Endothelial cell of umbilical vein (primary cell): ENCODE results near the gene KIF26B. TPM values are rescaled to one million over a fixed set of nuclear protein-coding genes. Genes with fewer than 3 reads are reported as not detected.

Experiments
- BruUV-seq: library from RNA; stranded (reverse); fragments of 400-500 nt; replicated peaks from 2 replicates; lab custom pipeline; 2021; lab: Mats Ljungman, UMichigan
- CTCF ChIA-PET: fragments of 300-600, 350-600 bp; sonication (Branson Sonifier 250); formaldehyde crosslinking; loops from one replicate; lab custom pipeline; 2021; ENCODE audit warnings: antibody characterized with exemption, inconsistent platforms; lab: Charles Lee
- POLR2A ChIA-PET: fragments of 300-600, 350-600 bp; sonication (Branson Sonifier 250); formaldehyde crosslinking; loops from one replicate; lab custom pipeline; 2021; ENCODE audit warnings: antibody characterized with exemption, inconsistent platforms; lab: Charles Lee
- DNase-seq: peaks from one replicate; pipeline ENCODE4 v3.0.0-alpha.2; 2011; ENCODE audit warnings: low read depth, low spot score
- FAIRE-seq: peaks from 2 replicates; lab custom pipeline; 2011; peaks lifted over from hg19 to GRCh38; lab: Jason Lieb, UNC
- H2AFZ ChIP-seq: 2 replicates; pipeline ENCODE4 v1.6.0; 2012; ENCODE audit warnings: low read depth, low read length, control low read depth, inconsistent platforms
- H3K27ac ChIP-seq: 2 replicates; pipeline ENCODE4 v1.5.1; 2011; ENCODE audit warnings: low read depth, mild to moderate bottlenecking, control low read depth, low read length, moderate library complexity; ENCODE audit not compliant: insufficient read depth
- H3K27me3 ChIP-seq, 2 experiments: 2 replicates each; pipeline versions ENCODE4 v1.6.0 to v1.6.1; 2011; ENCODE audit warnings: low read length in 2 of 2, mixed read lengths in 1 of 2; ENCODE audit not compliant: control insufficient read depth in 2 of 2, insufficient read depth in 2 of 2
- H3K36me3 ChIP-seq, 2 experiments: 2 replicates in 1 of 2; 3 replicates in 1 of 2; pipeline ENCODE4 v1.5.1; 2011; ENCODE audit warnings: low read length in 2 of 2, mild to moderate bottlenecking in 1 of 2, moderate library complexity in 1 of 2; ENCODE audit not compliant: control insufficient read depth in 2 of 2, insufficient read depth in 2 of 2; ENCODE audit errors: extremely low read depth in 1 of 2
- H3K4me1 ChIP-seq: 3 replicates; pipeline ENCODE4 v1.5.1; 2011; ENCODE audit warnings: mild to moderate bottlenecking, low read length; ENCODE audit not compliant: control insufficient read depth, insufficient read depth; ENCODE audit errors: extremely low read depth
- H3K4me2 ChIP-seq: 2 replicates; pipeline ENCODE4 v1.6.1; 2011; ENCODE audit warnings: low read length, control low read depth, mixed read lengths; ENCODE audit not compliant: insufficient read depth
- H3K4me3 ChIP-seq, 3 experiments: fragments of 200-600 bp in 1 of 3; sonication (generic), shearing (Covaris generic) in 1 of 3; replicated peaks in 1 of 3; 2 replicates each; pipeline ENCODE4 v1.5.1; 2011 to 2016; ENCODE audit warnings: control low read depth in 3 of 3, low read length in 3 of 3, mild to moderate bottlenecking in 2 of 3, inconsistent platforms in 1 of 3, low read depth in 1 of 3, moderate library complexity in 1 of 3; ENCODE audit not compliant: insufficient read depth in 1 of 3
- H3K79me2 ChIP-seq: 2 replicates; pipeline ENCODE4 v1.6.0; 2012; ENCODE audit warnings: low read length, inconsistent platforms; ENCODE audit not compliant: control insufficient read depth, insufficient read depth
- H3K9ac ChIP-seq: replicated peaks from 2 replicates; pipeline ENCODE3; 2011; ENCODE audit warnings: low read length, control low read depth; ENCODE audit not compliant: insufficient read depth; ENCODE audit errors: extremely low read depth
- H3K9me1 ChIP-seq: replicated peaks from 3 replicates; pipeline ENCODE4 v1.6.0; 2011; ENCODE audit warnings: mild to moderate bottlenecking, low read length; ENCODE audit not compliant: control insufficient read depth, insufficient read depth; ENCODE audit errors: extremely low read depth
- H3K9me3 ChIP-seq: replicated peaks from 2 replicates; pipeline ENCODE4 v1.5.1; 2012; ENCODE audit warnings: low read length, inconsistent platforms; ENCODE audit not compliant: control insufficient read depth, insufficient read depth
- H4K20me1 ChIP-seq: replicated peaks from 2 replicates; pipeline ENCODE3; 2011; ENCODE audit warnings: mild to moderate bottlenecking, low read length; ENCODE audit not compliant: control insufficient read depth, insufficient read depth; ENCODE audit errors: extremely low read depth
- CTCF ChIP-seq, 2 donors: IDR thresholded peaks; 1 replicate in 1 of 2; 2 replicates in 1 of 2; pipeline ENCODE4 v1.5.1; 2011; ENCODE audit warnings: low read length in 2 of 2, mild to moderate bottlenecking in 2 of 2, moderate library complexity in 2 of 2, control low read depth in 1 of 2, inconsistent platforms in 1 of 2, low read depth in 1 of 2; ENCODE audit not compliant: insufficient read depth in 1 of 2; ENCODE audit errors: extremely low read depth in 1 of 2
- EZH2 ChIP-seq: IDR thresholded peaks from 2 replicates; pipeline ENCODE4 v1.6.1; 2012; ENCODE audit warnings: borderline replicate concordance, low read depth, mild to moderate bottlenecking, moderate library complexity, low read length, inconsistent platforms; ENCODE audit not compliant: severe bottlenecking
- FOS ChIP-seq: IDR thresholded peaks from 2 replicates; pipeline ENCODE4 v1.6.1; 2011; ENCODE audit warnings: mild to moderate bottlenecking, low read length, moderate library complexity, borderline replicate concordance; ENCODE audit not compliant: insufficient read depth
- GATA2 ChIP-seq: IDR thresholded peaks from 2 replicates; pipeline ENCODE4 v1.7.0; 2011; ENCODE audit warnings: low read depth, mild to moderate bottlenecking, moderate library complexity, mixed read lengths, low read length; ENCODE audit not compliant: insufficient read length, insufficient read depth
- JUN ChIP-seq: IDR thresholded peaks from 2 replicates; pipeline ENCODE4 v1.6.1; 2011; ENCODE audit warnings: borderline replicate concordance, low read depth; ENCODE audit not compliant: insufficient read length, insufficient read depth
- MAX ChIP-seq: IDR thresholded peaks from 2 replicates; pipeline ENCODE4 v1.6.1; 2011; ENCODE audit not compliant: insufficient read depth, insufficient read length
- MYC ChIP-seq: IDR thresholded peaks from one replicate; pipeline ENCODE4 v1.6.1; 2011; ENCODE audit warnings: mild to moderate bottlenecking, low read depth, low read length
- POLR2A ChIP-seq: IDR thresholded peaks from 2 replicates; pipeline ENCODE4 v1.6.1; 2012; ENCODE audit warnings: low read depth, mild to moderate bottlenecking, control low read depth, low read length
- POLR2AphosphoS5 ChIP-seq: IDR thresholded peaks from 2 replicates; pipeline ENCODE4 v1.6.1; 2012; ENCODE audit warnings: low read depth, mild to moderate bottlenecking, control low read depth, low read length, moderate library complexity; ENCODE audit not compliant: insufficient read depth
- dilution Hi-C: fragments of 300-500 bp; cut with MboI; formaldehyde crosslinking; loops from one replicate; pipeline ENCODE4 v1.15.0; 2019; ENCODE audit warnings: low sequenced_read_pairs; ENCODE audit not compliant: extremely low pct_ligation_motif_present
- intact Hi-C: fragments of 100-400 bp; cut with micrococcal nuclease; formaldehyde crosslinking; loops from one replicate; pipeline ENCODE4 v1.10.0; 2022
- polyA plus RNA-seq, 4 experiments: library from polyadenylated mRNA; depleted of rRNA in 3 of 4; stranded (reverse) in 3 of 4; unstranded in 1 of 4; fragments of >200 nt; gene quantifications; 2 replicates each; pipeline versions ENCODE4 v1.2.1 to v1.2.3, GENCODE V29; 2011 to 2012; ENCODE audit warnings: missing spikeins in 1 of 4
- total RNA-seq: library from RNA; stranded (reverse); gene quantifications from 2 replicates; pipeline ENCODE4 v1.2.3, GENCODE V29; 2021

The KIF26B gene
- total and polyA plus RNA-seq, 2 donors (not counting 3 experiments of a cell fraction or from before 2014, with no cell fraction given): 0.04 to 0.49 TPM

- no peak for TF ChIP-seq GATA2
- TF ChIP-seq MYC: no peak
- no peak for TF ChIP-seq EZH2
- TF ChIP-seq JUN: no peak
- TF ChIP-seq POLR2A: no peak
- TF ChIP-seq POLR2AphosphoS5: no peak
- TF ChIP-seq MAX: no peak
- no peak for TF ChIP-seq CTCF (IDR thresholded peaks at IDR 0.05; ENCODE audit: extremely low read depth in 1 of 2, insufficient read depth in 1 of 2, low read depth in 1 of 2, low read length in 2 of 2)
- TF ChIP-seq FOS: no peak
- Histone ChIP-seq H3K4me2 (no peak overlapping the region), H3K36me3 (no peaks in the 10 kb centered on the region), H3K9me3 (no peaks in the 10 kb centered on the region), H4K20me1 (no peaks in the 10 kb centered on the region), H3K4me1 (no peaks in the 10 kb centered on the region), H3K79me2 (no peaks in the 10 kb centered on the region), H2AFZ (no peak overlapping the region), H3K9me1 (no peaks in the 10 kb centered on the region), H3K27ac (no peak overlapping the region), H3K27me3 (no peaks in the 10 kb centered on the region), H3K9ac (no peak overlapping the region), H3K4me3 (no peak overlapping the region)
- intact Hi-C loops: no loop called here
- POLR2A ChIA-PET: no interaction called here
- no peak for DNase-seq
- dilution Hi-C loops: no loop called here
- FAIRE-seq: no peak
- BruUV-seq: no TSS peak
- CTCF ChIA-PET: no interaction called here
Measured at GRCh38 chr1:245332513-245332912, 177.7 kb downstream of the KIF26B start.
